Prostate gland (tissue), 2 donors: ENCODE results near the gene TNFRSF13B. TPM values are rescaled to one million over a fixed set of nuclear protein-coding genes. Genes with fewer than 3 reads are reported as not detected.
A peak's percentile ranks its signal among the peaks of the same experiment; 100 is the strongest.
"Not testable (repeated sequence)": the region's sequence is repeated elsewhere in the genome, so short reads cannot be mapped to it uniquely, and the experiment has no call there.

Experiments
- DNase-seq: peaks from one replicate; pipeline ENCODE4 v3.0.0-alpha.2; 2019; ENCODE audit warnings: low spot score
- H3K27ac ChIP-seq, 2 donors: fragments of 200-600 bp; sonication (generic); 2 replicates each; pipeline ENCODE4 v1.5.1; 2017 to 2019
- H3K27me3 ChIP-seq: fragments of 200-600 bp; sonication (generic); replicated peaks from 2 replicates; pipeline ENCODE4 v1.5.1; 2019; ENCODE audit not compliant: insufficient read depth
- H3K36me3 ChIP-seq, 2 donors: fragments of 200-600 bp; sonication (generic); 1 replicate in 1 of 2; 2 replicates in 1 of 2; pipeline versions ENCODE4 v1.5.1 to v1.8.1; 2017 to 2019
- H3K4me1 ChIP-seq: fragments of 200-600 bp; sonication (generic); replicated peaks from 2 replicates; pipeline ENCODE4 v1.5.1; 2019
- H3K4me3 ChIP-seq, 2 donors: fragments of 200-600 bp; sonication (generic); 2 replicates each; pipeline ENCODE4 v1.5.1; 2017 to 2019
- H3K9me3 ChIP-seq: fragments of 200-600 bp; sonication (generic); 2 replicates; pipeline ENCODE4 v1.5.1; 2017
- POLR2A ChIP-seq: fragments of 450-650 bp; IDR thresholded peaks from one replicate; pipeline ENCODE4 v1.6.1; 2016; ENCODE audit warnings: antibody characterized with exemption, mild to moderate bottlenecking
- POLR2AphosphoS5 ChIP-seq: sonication (generic); formaldehyde crosslinking; IDR thresholded peaks from one replicate; pipeline ENCODE4 v1.6.1; 2017; ENCODE audit warnings: antibody characterized with exemption
- WGBS: methylation state at CpG from one replicate; pipeline ENCODE4 v1.1.5; 2018; 5-methylcytosine and 5-hydroxymethylcytosine counted together
- intact Hi-C: fragments of 100-400 bp; cut with DNase I; formaldehyde crosslinking; loops from one replicate; pipeline ENCODE4 v1.14.2; 2022
- total RNA-seq, 2 donors: library from RNA; depleted of rRNA; stranded (reverse); fragments of >200 nt; gene quantifications; one replicate each; pipeline ENCODE4 v1.1.0, GENCODE V29; 2016
- TF ChIP-seq, protein P1 (sequence below), 4 experiments: fragments of 200-600 bp in 2 of 4; fragments of 450-650 bp in 2 of 4; sonication (generic) in 2 of 4; IDR thresholded peaks; 1 replicate in 3 of 4; 2 replicates in 1 of 4; pipeline ENCODE4 v1.5.1; 2016 to 2019; ENCODE audit warnings: antibody characterized with exemption in 4 of 4, mild to moderate bottlenecking in 2 of 4, moderate library complexity in 2 of 4

The TNFRSF13B gene
- total RNA-seq, 2 donors from 2014 or later = not detected

DNA sequence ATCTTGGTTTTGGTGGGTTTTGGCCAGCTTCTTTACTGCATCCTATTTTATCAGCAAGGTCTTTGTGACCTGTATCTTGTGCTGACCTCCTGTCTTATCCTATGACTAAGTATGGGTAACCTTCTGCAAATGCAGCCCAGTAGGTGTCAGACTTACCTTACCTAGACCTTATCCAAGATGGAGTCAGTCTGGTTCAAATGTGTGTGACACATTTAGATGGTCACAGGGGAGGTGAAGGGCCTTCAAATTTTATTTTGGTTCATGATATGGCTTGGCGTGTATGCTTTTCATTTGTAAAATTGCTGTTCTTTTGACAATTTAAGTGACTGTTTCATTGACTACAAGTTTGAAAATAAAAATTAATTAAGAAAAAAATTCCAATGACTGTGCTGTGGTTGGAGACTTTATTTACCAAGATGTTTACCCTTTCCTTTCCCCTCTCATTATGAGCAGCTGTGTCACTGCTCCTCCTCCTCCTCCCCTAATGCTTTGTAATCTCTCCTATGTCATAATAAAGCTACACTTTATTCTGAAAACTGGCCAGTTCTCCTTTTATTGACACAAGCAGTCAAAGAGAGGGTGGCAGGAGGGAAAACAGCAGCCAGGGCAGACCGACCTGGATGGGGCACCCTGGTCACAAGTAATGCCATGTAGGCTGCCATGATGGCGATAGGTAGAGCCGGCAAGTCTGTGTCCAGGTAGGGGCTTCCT is 49.4 kb downstream of the TNFRSF13B start:
- TF ChIP-seq POLR2AphosphoS5 (no peak), POLR2A (no peak)
- TF ChIP-seq, protein P1, sequence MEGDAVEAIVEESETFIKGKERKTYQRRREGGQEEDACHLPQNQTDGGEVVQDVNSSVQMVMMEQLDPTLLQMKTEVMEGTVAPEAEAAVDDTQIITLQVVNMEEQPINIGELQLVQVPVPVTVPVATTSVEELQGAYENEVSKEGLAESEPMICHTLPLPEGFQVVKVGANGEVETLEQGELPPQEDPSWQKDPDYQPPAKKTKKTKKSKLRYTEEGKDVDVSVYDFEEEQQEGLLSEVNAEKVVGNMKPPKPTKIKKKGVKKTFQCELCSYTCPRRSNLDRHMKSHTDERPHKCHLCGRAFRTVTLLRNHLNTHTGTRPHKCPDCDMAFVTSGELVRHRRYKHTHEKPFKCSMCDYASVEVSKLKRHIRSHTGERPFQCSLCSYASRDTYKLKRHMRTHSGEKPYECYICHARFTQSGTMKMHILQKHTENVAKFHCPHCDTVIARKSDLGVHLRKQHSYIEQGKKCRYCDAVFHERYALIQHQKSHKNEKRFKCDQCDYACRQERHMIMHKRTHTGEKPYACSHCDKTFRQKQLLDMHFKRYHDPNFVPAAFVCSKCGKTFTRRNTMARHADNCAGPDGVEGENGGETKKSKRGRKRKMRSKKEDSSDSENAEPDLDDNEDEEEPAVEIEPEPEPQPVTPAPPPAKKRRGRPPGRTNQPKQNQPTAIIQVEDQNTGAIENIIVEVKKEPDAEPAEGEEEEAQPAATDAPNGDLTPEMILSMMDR (IDR thresholded peaks at IDR 0.05) = peak in 1 of 4 experiments; percentile 18
- peaks cover 2% of the 10 kb centered on the region for H3K27me3 ChIP-seq
- no peak overlapping the region for H3K4me3 ChIP-seq
- intact Hi-C loops = no loop called here
- WGBS = 77% methylated on average over 4 of the region's 4 CpGs
- H3K9me3 ChIP-seq = no peaks in the 10 kb centered on the region
- no peaks in the 10 kb centered on the region for H3K36me3 ChIP-seq
- no peak for DNase-seq
- no peak overlapping the region for H3K27ac ChIP-seq
- no peaks in the 10 kb centered on the region for H3K4me1 ChIP-seq

DNA sequence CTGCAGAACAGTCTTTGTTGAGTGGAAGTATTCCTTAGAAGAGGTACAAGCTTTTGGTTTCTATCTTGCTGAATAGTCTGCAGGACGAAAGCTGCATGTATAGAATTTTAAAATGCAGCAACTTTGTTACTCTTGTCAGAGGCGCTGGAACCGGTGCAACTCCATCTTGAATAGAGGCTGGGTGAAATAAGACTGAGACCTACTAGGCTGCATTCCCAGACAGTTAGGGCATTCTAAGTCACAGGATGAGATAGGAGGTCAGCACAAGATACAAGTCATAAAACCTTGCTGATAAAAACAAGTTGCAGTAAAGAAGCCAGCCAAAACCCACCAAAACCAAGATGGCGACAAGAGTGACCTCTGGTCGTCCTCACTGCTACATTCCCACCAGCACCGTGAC is 50.5 kb downstream of the TNFRSF13B start:
- DNase-seq, H3K9me3 ChIP-seq, H3K27ac ChIP-seq, H3K4me1 ChIP-seq, H3K4me3 ChIP-seq, H3K27me3 ChIP-seq, intact Hi-C loops, H3K36me3 ChIP-seq: not testable (repeated sequence)
- 92% methylated on average over 6 of the region's 6 CpGs for WGBS

DNA sequence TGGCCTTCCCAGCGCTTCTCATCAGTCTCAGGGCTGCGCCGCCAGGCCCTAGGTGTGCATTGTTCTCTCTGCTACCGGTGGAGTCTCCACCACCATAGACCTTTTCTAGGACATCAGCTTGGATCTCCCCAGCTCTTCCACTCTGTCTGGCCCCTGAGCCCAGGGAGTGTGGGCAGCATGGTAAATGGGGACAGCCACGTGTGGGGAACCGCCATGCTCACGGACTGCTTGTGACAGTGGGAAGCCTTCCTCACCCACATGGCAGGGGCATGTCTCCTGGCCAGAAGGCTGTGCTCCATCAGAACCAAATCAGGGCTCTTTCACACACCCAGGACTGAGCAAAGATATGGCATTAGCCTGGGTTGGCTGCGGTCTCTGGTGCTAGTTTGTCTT is 51.3 kb downstream of the TNFRSF13B start:
- TF ChIP-seq POLR2A (no peak), POLR2AphosphoS5 (no peak)
- TF ChIP-seq, protein P1 (IDR thresholded peaks at IDR 0.05) = no peak
- no peaks in the 10 kb centered on the region for H3K36me3 ChIP-seq
- H3K27ac ChIP-seq = no peak overlapping the region
- no peak overlapping the region for H3K4me3 ChIP-seq
- H3K4me1 ChIP-seq = no peaks in the 10 kb centered on the region
- no peak for DNase-seq
- no peaks in the 10 kb centered on the region for H3K27me3 ChIP-seq
- WGBS = 97% methylated on average over 8 of the region's 8 CpGs
- intact Hi-C loops = no loop called here
- no peaks in the 10 kb centered on the region for H3K9me3 ChIP-seq

DNA sequence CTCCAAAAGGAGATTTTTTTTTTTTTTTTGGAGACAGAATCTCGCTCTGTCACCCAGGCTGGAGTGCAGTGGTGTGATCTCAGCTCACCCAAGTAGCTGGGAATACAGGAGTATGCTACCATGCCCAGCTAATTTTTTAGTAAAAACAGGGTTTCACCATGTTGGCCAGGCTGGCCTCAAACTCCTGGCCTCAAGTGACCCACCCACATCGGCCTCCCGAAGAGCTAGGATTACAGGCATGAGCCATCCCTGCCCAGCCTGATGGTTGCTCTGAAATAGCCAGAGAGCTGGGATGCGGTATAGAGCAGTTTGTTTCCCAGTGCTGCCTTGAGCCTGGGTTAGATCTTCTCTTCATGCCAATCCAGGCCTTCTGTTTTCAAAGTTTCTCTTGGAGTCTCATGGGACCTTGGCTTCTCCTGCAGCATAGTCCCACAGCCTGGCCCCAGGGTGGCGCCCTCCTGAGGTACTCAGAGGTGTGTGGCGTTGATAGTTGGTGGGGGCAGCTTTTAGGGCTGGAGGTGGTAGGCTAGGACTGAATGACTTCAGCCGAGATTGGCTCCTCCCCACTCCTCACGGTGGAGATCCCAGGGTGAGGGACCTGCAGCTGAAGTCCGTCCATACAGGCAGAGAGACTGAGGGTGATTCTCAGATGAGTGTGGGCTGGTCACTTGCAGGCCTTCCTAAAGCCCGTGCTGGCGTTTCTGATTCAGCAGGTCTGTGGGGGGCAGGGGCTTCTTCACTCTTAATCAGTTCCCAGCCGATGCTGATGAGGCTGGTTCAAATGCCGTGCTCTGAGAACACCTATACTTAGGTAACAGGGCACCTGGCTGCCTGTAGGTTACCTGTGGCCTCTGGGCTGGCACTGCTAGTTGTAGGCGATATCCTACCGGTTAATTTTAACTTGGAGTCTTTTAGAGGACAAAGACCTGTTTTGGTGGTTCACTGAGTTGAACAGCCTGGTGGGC is 52.0 kb downstream of the TNFRSF13B start:
- 94% methylated on average over 15 of the region's 15 CpGs for WGBS
- no peak overlapping the region for H3K4me3 ChIP-seq
- intact Hi-C loops = no loop called here
- no peaks in the 10 kb centered on the region for H3K27me3 ChIP-seq
- no peaks in the 10 kb centered on the region for H3K36me3 ChIP-seq
- no peaks in the 10 kb centered on the region for H3K4me1 ChIP-seq
- H3K9me3 ChIP-seq = no peaks in the 10 kb centered on the region
- H3K27ac ChIP-seq = no peak overlapping the region
- DNase-seq = no peak
- TF ChIP-seq, protein P1 (IDR thresholded peaks at IDR 0.05) = no peak
- TF ChIP-seq POLR2A (no peak), POLR2AphosphoS5 (no peak)

DNA sequence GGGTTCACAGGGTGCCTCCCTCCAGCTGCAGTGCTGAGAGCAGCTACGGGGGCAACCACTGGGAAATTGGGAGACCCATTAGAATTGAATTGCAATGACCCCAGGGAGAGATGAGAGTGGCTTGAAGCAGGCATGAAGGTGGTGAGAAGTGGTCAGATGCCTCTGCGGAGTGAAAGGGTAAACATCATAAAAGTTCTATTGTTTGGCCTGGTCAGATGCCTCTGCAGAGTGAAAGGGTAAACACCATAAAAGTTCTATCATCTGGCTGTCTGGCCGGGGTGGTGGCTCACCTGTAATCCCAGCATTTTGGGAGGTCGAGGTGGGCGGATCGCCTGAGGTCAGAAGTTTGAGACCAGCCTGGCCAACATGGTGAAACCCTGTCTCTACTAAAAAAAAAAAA is 53.5 kb downstream of the TNFRSF13B start:
- H3K27ac ChIP-seq = no peak overlapping the region
- 50% methylated on average over 6 of the region's 6 CpGs for WGBS
- H3K36me3 ChIP-seq = no peaks in the 10 kb centered on the region
- TF ChIP-seq, protein P1 (IDR thresholded peaks at IDR 0.05) = no peak
- peak; percentile 82 for TF ChIP-seq POLR2AphosphoS5
- no peak for TF ChIP-seq POLR2A
- intact Hi-C loops = no loop called here
- H3K27me3 ChIP-seq = no peaks in the 10 kb centered on the region
- DNase-seq = peak; percentile 46
- no peaks in the 10 kb centered on the region for H3K9me3 ChIP-seq
- H3K4me1 ChIP-seq = no peaks in the 10 kb centered on the region
- H3K4me3 ChIP-seq = no peak overlapping the region
